NCI-H2171 treated with DMSO at 0.1 percent for 48 hours (cell line): ENCODE results near the gene PLA2G1B.
"Not testable (repeated sequence)": the region's sequence is repeated elsewhere in the genome, so short reads cannot be mapped to it uniquely, and the experiment has no call there.

Experiments
- DNase-seq: peaks from one replicate; lab custom pipeline; 2025; lab: John Stamatoyannopoulos, UW

Gene PLA2G1B

GRCh38 chr12:120358412-120359100, 31.0 kb upstream of the PLA2G1B start:
- peak; percentile 31 for DNase-seq

DNA sequence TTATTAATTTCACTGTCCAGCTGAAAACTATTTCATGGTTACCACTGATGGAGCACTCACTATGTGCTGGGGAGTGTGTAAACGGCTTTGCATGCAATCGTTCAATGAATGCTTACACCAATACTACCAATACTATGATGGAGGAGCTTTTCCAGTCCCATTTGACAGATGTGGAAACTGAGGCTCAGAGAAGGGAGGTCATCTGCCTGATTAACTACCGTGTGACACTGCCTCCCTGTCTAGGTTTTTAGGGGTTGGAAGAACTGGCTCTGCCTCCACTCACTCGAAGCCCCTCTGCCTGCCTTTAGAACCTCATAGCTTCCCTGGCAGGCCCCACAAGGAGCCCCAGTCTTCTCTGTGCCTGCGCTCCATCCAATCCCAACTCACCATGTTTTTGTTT, 29.5 kb upstream of the PLA2G1B start:
- DNase-seq = no peak

DNA sequence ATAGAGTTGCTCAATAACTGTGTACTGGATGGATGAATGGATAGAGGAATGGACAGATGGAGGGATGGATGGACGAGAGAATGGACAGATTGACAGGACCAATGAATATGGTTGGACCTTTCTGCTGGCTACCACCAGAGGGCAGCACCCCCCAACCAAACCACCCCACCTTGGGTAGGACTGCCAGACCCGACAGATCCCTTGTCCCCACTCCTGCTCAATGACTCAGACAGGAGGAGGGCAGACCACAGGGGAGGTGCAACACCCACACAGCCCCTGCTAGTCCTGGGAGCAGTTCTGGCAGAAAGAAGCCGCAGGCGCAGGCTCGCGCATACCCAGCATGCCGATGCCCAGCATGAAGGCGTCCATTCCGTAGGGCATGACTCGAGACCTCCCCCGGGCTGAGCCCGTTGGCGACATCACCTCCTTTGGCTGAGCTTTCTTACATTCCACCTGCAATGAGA, 29.0 kb upstream of the PLA2G1B start:
- DNase-seq = peak; percentile 59

DNA sequence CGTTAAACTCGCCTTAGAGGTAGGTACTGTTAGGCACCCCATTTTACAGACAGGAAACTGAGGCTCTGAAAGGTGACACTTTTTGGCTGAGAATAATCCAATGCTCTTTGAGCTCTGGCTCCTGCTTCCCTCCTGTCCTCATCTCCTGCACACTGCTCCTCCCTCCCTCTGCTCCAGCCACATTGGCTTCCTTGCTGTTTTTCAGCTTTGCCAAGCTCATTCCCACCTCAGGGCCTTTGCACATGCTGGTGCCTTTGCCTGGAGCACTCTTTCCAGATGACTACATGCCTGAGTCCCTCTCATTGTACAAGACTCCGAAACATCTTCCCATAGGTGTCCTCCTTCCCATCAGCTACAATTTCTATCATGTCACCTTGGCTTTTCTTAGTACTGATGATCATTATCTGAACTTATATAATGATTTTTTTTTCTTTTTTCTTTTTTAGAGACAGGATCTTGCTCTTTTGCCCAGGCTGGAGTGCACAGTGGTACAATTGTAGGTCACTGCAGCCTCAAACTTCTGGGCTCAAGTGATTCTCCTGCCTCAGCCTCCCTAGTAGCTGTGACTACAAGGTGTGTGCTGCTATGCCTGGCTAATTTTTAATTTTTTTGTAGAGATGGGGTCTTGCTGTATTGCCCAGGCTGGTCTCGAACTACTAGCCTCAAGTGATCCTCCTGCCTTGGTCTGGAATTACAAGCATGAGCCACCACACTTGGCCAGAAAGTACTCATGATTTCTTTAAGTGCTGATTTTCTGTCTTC, 26.2 kb upstream of the PLA2G1B start:
- DNase-seq = no peak

GRCh38 chr12:120353136-120353535, 25.6 kb upstream of the PLA2G1B start:
- no peak for DNase-seq

GRCh38 chr12:120352117-120352516, 24.5 kb upstream of the PLA2G1B start:
- DNase-seq = no peak

DNA sequence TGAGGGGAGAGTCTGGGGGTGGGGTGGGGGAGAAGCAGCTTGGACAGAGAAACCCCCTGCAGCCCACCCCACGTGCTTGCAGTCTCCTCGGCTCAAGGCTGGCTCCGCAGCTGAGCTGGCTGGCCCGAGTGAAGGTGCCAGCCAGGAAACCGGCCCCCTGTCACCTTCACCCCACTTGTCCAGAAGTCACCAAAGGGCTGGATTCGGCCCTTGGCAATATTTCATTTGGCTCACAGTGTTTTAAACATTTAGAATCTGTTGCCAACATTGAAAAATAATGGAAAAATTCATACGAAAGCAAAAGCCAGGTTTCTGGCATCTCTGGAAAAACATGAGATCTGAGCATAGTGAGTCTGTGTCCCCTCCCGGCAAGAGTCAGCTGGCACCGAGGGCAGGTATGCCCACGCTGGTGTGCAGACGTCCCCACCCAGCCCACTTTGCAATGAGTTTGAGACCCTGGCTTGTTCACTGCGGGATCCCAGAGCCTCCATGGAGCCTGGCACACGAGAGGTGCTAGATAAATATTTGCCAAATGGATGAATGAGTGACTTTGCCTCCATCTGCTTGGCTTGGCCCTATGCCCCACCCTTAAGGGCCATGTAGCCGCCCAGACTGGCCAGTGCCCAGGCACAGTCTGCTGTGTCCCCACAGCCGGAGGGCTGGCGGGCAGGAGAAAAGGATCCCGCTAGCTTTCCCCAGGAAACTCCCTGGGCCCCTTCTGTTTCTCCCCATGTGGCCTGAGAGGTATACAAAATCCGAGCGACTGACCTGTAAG, 23.2 kb upstream of the PLA2G1B start:
- no peak for DNase-seq

GRCh38 chr12:120347766-120348165, 20.2 kb upstream of the PLA2G1B start:
- DNase-seq = no peak

DNA sequence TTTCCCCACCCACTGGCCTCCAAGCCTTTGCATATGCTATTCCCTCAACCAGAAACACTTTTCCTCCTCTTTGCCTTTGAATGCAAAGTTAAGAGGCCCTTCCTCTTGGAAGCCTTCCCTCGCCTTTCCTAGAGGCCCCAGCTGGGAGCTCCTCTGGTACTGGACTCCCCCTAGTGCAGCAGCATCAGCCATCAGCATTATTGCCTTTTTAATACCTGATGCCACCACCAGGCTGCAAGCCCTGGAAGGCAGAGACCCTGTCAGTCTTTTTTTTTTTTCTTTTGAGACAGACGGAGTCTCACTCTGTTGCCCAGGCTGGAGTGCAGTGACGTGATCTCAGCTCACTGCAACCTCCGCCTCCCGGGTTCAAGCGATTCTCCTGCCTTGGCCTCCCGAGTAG, 19.1 kb upstream of the PLA2G1B start:
- no peak for DNase-seq

DNA sequence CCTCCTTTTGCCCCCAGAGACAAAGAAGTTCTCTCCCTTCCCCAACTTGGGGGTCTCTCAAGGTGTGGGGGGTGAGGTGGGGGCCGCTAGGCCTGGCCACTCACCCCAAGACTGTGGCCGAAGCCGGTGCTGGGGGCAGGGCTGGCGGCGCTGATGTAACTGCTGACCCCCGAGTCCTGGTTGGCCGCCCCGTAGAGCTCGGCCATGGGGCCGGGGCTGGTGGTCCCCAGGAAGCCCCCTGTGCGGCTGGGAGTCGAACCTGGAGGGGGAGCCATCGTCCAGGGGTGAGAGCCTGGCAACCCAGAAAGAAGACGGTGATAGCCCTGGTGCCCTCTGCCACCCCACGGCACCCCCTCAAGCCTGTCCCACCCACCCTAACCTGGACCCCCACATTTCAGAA, 18.5 kb upstream of the PLA2G1B start:
- DNase-seq = no peak

DNA sequence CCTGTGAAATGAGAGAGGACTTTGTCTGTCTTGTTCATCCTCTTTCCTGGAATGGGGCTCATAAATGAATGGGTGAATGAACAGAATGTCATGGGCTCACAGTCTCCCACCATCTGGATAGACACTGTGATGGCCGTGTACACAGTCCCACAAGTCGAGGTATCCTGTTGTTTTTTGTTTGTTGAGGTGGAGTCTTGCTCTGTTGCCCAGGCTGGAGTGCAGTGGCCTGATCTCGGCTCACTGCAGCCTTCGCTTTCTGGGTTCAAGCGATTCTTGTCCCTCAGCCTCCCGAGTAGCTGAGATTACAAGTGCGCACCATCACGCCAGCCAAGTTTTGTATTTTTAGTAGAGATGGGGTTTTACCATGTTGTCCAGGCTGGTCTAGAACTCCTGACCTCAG, 16.1 kb upstream of the PLA2G1B start:
- no peak for DNase-seq

- DNase-seq = no peak
Observed at GRCh38 chr12:120343039-120343537, 15.5 kb upstream of the PLA2G1B start.

- DNase-seq = no peak
Observed at GRCh38 chr12:120342175-120343038, 14.8 kb upstream of the PLA2G1B start.

DNA sequence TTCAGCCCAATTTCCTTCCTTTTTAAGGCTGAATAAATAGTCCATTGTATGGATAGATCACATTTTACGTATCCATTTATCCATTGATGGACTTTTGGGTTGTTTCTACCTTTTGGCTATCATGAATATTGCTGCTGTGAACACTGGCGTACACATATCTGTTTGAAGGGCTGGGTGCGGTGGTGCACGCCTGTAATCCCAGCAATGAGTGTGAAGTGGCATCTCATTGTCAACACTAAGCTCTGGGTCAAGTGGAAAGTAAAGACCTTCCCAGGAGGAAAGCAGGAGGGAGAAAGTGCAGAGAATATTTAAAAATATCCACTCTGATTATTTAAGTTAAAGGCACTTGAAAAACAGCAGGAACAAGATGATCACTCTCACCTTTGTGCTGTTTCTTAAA, 11.7 kb upstream of the PLA2G1B start:
- no peak for DNase-seq

DNA sequence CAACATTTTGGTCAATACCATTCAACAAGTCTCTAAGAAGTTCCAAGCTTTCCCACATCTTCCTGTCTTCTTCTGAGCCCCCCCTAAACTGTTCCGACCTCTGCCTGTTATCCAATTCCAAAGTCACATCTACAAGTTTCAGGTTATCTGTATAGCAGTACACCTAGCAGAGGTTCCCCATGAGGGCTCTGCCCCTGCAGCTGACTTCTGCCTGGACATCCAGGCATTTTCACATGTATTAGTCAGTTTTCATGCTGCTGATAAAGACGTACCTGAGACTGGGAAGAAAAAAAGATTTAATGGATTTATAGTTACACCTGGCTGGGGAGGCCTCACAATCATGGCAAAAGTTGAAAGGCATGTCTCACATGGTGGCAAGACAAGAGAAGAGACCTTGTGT, 10.2 kb upstream of the PLA2G1B start:
- DNase-seq = no peak

DNA sequence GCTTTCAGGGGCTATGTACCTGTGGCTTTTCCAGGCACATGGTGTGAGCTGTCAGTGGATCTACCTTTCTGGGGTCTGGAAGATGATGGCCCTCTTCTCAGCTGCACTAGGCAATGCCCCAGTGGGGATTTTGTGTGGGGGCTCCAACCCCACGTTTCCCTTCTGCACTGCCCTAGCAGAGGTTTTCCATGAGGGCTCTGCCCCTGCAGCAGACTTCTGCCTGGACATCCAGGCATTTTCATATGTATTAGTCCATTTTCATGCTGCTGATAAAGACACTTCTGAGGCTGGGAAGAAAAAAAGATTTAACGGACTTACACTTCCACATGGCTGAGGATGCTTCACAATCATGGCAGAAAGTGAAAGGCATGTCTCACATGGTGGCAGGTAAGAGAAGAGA, 8.8 kb upstream of the PLA2G1B start:
- DNase-seq = not testable (repeated sequence)

GRCh38 chr12:120335447-120335846, 7.9 kb upstream of the PLA2G1B start:
- peak; percentile 23 for DNase-seq

GRCh38 chr12:120332523-120332922, 4.9 kb upstream of the PLA2G1B start:
- DNase-seq = no peak

- no peak for DNase-seq
Observed at GRCh38 chr12:120332041-120332440, 4.5 kb upstream of the PLA2G1B start.

DNA sequence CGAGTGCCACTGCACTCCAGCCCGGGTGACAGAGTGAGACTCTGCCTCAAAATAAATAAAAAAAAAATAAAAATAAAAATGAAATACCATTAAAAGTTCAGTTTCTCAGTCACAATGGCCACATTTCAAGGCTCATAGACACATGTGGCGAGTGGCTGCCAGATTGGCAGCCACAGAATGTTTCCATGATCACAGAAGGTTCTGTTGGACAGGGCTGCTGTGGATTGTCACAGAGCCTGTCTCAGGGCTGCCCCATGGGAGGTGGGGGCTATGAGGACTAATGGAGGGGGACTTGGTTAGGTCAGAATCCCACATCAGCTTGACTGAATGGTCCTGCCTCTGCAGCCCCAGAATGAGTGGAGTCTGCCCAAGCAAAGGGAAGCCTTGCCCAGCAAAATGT, 3.8 kb upstream of the PLA2G1B start:
- no peak for DNase-seq

DNA sequence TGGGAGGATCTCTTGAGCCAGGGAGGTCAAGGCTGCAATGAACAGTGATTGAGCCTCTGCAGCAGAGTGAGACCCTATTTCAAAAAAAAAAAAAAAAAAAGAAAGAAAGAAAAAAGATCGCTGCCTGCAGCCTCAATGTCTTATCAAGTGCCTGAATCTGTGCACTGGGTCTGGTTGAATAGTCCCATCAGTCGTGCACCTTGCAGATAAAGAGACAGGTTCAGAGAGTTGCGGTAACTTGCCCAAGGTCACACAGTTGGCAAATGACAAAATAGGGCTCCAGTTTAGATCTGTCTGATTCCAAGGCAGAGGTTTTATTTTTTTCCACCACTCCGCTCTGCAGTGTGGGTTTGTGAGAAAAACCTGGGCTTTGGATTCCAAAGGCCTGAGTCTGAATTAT, 649 bp upstream of the PLA2G1B start:
- DNase-seq = no peak
